ENCODE results near the gene LRFN5.

DNA sequence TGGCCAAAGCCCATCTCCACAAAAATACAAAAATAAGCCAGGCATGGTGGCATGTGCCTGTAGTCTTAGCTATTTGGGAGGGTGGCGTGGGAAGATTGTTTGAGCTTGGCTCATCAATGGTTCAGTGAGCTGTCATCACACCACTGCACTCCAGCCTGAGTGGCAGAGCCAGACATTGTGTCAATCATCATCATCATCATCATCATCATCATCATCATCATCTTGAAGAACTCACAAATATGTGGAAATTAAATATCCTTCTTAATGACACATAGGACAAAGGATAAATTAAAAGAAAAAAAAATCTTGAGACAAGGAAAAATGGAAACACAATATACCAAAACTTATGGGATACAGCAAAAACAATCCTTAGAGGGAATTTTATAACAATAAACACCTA lies 132.5 kb downstream of the LRFN5 start:
- TF ChIP-seq CTCF (IDR thresholded peaks at IDR 0.05; ENCODE audit: low read depth, low read length, poor library complexity, severe bottlenecking) (no peak), EZH2phosphoT487 (IDR thresholded peaks at IDR 0.05; ENCODE audit: borderline replicate concordance, low read length) (no peak)
